Left lung (tissue), 10 donors: ENCODE measurements around the gene KLB. TPM values are rescaled to one million over a fixed set of nuclear protein-coding genes. Genes with fewer than 3 reads are reported as not detected.

Experiments used
- ATAC-seq: fragments of 200-7000 bp; cut with Tn5 transposase; one replicate; pipeline ENCODE4 v1.9.1; 2020; ENCODE audit warnings: moderate library complexity
- DNase-seq, 4 donors: peaks; one replicate each; pipeline ENCODE4 v3.0.0-alpha.2; 2013 to 2020
- H3K27ac ChIP-seq, 2 donors: fragments of 200-600 bp; sonication (generic) in 1 of 2; one replicate each; pipeline versions ENCODE4 v1.5.0 to v1.8.0; 2020 to 2021
- H3K27me3 ChIP-seq, 2 donors: fragments of 200-600 bp; sonication (generic) in 1 of 2; one replicate each; pipeline versions ENCODE4 v1.5.0 to v1.8.0; 2020 to 2021
- H3K36me3 ChIP-seq, 2 donors: fragments of 200-600 bp; sonication (generic) in 1 of 2; one replicate each; pipeline versions ENCODE4 v1.5.0 to v1.8.0; 2020 to 2021
- H3K4me1 ChIP-seq, 2 donors: fragments of 200-600 bp; one replicate each; pipeline ENCODE4 v1.8.0; 2021
- H3K4me3 ChIP-seq, 2 donors: fragments of 200-600 bp; sonication (generic) in 1 of 2; one replicate each; pipeline versions ENCODE4 v1.5.0 to v1.8.0; 2020 to 2021; ENCODE audit warnings: mild to moderate bottlenecking in 1 of 2
- H3K9me3 ChIP-seq, 2 donors: fragments of 200-600 bp; sonication (generic) in 1 of 2; one replicate each; pipeline versions ENCODE4 v1.5.0 to v1.8.0; 2020 to 2021
- CTCF ChIP-seq, 2 donors: fragments of 200-600 bp; sonication (generic) in 1 of 2; IDR thresholded peaks; one replicate each; pipeline versions ENCODE4 v1.5.0 to v1.8.0; 2021; ENCODE audit warnings: antibody characterized with exemption in 2 of 2
- intact Hi-C, 2 donors: fragments of 100-400 bp; cut with DNase I; formaldehyde crosslinking; loops; one replicate each; pipeline versions ENCODE4 v1.11.2 to v1.14.2; 2022
- polyA plus RNA-seq, 6 donors: library from polyadenylated mRNA; unstranded; fragments of 120-200 nt; gene quantifications; one replicate each; pipeline ENCODE4 v1.2.1, GENCODE V29; 2013; ENCODE audit not compliant: insufficient read length in 6 of 6
- total RNA-seq, 2 donors: library from RNA; stranded (reverse); fragmentation: NEBNext Ultra II Directional; extraction: Animal tissue kit (Norgen Biotek cat#: 25700); gene quantifications; one replicate each; pipeline ENCODE4 v1.2.1, GENCODE V29; 2021
- donor health status: DM: no; HTN: yes; CAD: no.
- donor health status: DM: no; HTN: no; CAD: no.

KLB gene
- total and polyA plus RNA-seq, 8 donors = 0.18 to 2.2 (median 0.41) TPM

- no peak for DNase-seq
- Histone ChIP-seq H3K9me3 (no peaks in the 10 kb centered on the region), H3K27me3 (peaks cover 0 to 4% of the 10 kb centered on the region in 2 donors), H3K4me1 (no peaks in the 10 kb centered on the region), H3K36me3 (no peaks in the 10 kb centered on the region), H3K4me3 (no peak overlapping the region), H3K27ac (no peak overlapping the region)
- no peak for TF ChIP-seq CTCF (IDR thresholded peaks at IDR 0.05)
- ATAC-seq = peak; percentile 46
- intact Hi-C loops = no loop called here
Observed at GRCh38 chr4:39435659-39436563, 29.2 kb downstream of the KLB start.

GRCh38 chr4:39441593-39441992 lies 34.9 kb downstream of the KLB start:
- H3K4me3 ChIP-seq = no peak overlapping the region
- no peaks in the 10 kb centered on the region for H3K4me1 ChIP-seq
- ATAC-seq = no peak
- no peak for TF ChIP-seq CTCF (IDR thresholded peaks at IDR 0.05)
- no peaks in the 10 kb centered on the region for H3K9me3 ChIP-seq
- DNase-seq = no peak
- intact Hi-C loops = no loop called here
- H3K27ac ChIP-seq = no peak overlapping the region
- no peaks in the 10 kb centered on the region for H3K27me3 ChIP-seq
- H3K36me3 ChIP-seq = no peaks in the 10 kb centered on the region

DNA sequence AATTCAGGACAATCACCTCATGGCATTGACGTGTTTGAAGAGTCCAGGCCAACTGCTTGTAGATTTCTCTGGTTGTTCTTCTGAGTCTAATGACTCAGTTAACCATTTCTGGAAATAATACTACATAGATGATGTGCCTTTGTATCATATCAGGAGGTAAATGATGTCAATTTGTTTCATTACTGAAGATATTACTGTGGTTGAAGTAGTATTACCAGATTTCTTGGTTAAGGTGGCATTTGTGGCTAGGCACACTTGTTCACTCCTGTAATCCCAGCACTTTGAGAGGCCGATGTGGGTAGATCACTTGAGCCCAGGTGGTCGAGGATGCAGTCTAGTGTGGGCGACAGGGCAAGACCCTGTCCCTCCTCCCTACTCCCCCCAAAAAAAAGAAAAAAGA lies 36.3 kb downstream of the KLB start:
- Histone ChIP-seq H3K36me3 (no peaks in the 10 kb centered on the region), H3K4me3 (no peak overlapping the region), H3K27ac (no peak overlapping the region), H3K9me3 (no peaks in the 10 kb centered on the region), H3K4me1 (peaks cover 6 to 9% of the 10 kb centered on the region in 2 donors), H3K27me3 (no peaks in the 10 kb centered on the region)
- DNase-seq (no peak), ATAC-seq (no peak)
- intact Hi-C loops = no loop called here
- no peak for TF ChIP-seq CTCF (IDR thresholded peaks at IDR 0.05)

DNA sequence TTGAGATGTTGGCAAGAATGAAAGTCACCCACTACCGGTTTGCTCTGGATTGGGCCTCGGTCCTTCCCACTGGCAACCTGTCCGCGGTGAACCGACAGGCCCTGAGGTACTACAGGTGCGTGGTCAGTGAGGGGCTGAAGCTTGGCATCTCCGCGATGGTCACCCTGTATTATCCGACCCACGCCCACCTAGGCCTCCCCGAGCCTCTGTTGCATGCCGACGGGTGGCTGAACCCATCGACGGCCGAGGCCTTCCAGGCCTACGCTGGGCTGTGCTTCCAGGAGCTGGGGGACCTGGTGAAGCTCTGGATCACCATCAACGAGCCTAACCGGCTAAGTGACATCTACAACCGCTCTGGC lies 39.7 kb downstream of the KLB start:
- peak overlapping the region; percentile 34 to 51 for H3K27ac ChIP-seq
- peaks cover 0 to 26% of the 10 kb centered on the region in 2 donors for H3K36me3 ChIP-seq
- no peak for DNase-seq
- no peaks in the 10 kb centered on the region for H3K9me3 ChIP-seq
- no peak for ATAC-seq
- H3K27me3 ChIP-seq = no peaks in the 10 kb centered on the region
- peaks cover 6 to 9% of the 10 kb centered on the region in 2 donors for H3K4me1 ChIP-seq
- peak overlapping the region; percentile 39 to 41 for H3K4me3 ChIP-seq
- TF ChIP-seq CTCF (IDR thresholded peaks at IDR 0.05) = no peak
- intact Hi-C loops = no loop called here

DNA sequence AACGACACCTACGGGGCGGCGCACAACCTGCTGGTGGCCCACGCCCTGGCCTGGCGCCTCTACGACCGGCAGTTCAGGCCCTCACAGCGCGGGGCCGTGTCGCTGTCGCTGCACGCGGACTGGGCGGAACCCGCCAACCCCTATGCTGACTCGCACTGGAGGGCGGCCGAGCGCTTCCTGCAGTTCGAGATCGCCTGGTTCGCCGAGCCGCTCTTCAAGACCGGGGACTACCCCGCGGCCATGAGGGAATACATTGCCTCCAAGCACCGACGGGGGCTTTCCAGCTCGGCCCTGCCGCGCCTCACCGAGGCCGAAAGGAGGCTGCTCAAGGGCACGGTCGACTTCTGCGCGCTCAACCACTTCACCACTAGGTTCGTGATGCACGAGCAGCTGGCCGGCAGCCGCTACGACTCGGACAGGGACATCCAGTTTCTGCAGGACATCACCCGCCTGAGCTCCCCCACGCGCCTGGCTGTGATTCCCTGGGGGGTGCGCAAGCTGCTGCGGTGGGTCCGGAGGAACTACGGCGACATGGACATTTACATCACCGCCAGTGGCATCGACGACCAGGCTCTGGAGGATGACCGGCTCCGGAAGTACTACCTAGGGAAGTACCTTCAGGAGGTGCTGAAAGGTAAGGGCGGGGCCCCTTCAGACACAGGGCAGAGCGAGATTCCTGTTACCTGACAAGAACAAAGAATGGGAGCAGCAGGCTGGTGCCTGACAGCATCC lies 40.3 kb downstream of the KLB start:
- no peaks in the 10 kb centered on the region for H3K9me3 ChIP-seq
- H3K4me3 ChIP-seq = peak overlapping the region; percentile 39 to 41
- DNase-seq (peak; percentile 46 to 90 (median 70)), ATAC-seq (peak; percentile 88)
- TF ChIP-seq CTCF (IDR thresholded peaks at IDR 0.05) = peak in 1 of 2 donors; percentile 26
- H3K27me3 ChIP-seq = no peaks in the 10 kb centered on the region
- intact Hi-C loops = no loop called here
- peak overlapping the region; percentile 34 to 51 for H3K27ac ChIP-seq
- H3K4me1 ChIP-seq = peaks cover 6 to 9% of the 10 kb centered on the region in 2 donors
- H3K36me3 ChIP-seq = peaks cover 0 to 31% of the 10 kb centered on the region in 2 donors
